GM12892 (cell line): ENCODE results near the gene CYTL1.

ENCODE experiments used
- POLR2A ChIP-seq: IDR thresholded peaks from 2 replicates; pipeline ENCODE4 v1.6.1; 2011; ENCODE audit warnings: low read depth, low read length, control low read depth
- POLR2AphosphoS5 ChIP-seq: IDR thresholded peaks from 2 replicates; pipeline ENCODE4 v1.6.1; 2011; ENCODE audit warnings: low read depth, low read length, control low read depth
- TAF1 ChIP-seq: IDR thresholded peaks from 2 replicates; pipeline ENCODE4 v1.6.1; 2011; ENCODE audit warnings: low read depth, mild to moderate bottlenecking, control low read depth, low read length, borderline replicate concordance

DNA sequence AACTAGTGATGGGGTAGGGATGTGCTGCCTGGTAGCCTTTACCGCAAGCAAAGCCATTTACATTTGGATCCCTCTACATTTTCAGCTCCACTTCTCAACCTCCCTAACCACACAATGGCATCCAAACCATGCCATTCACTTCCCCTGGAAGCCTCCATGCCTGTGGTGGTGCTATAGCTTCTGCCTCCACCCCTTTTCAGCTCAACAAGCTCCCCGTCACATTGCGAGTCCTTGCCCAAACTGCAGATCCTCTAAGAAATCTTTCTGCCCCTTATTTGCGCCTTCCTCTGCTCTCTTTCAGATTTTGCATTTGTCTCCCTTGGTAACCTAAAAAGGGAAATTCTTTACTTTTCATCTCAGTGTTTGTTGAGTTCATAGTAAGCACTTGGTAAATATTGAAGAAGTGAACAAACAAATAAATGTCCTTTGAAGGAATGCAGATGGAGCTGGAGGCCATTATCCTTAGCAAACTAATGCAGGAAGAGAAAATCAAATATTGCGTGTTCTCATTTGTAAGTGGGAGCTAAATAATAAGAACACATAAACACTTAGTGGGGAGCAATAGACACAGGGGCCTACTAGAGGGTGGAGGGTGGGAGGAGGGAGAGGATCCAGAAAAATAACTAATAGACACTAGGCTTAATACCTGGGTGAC is 6.9 kb downstream of the CYTL1 start:
- no peak for TF ChIP-seq POLR2A
- no peak for TF ChIP-seq POLR2AphosphoS5
- TF ChIP-seq TAF1: no peak
